GM21825 (cell line): Measurements from ENCODE around the gene MIPOL1.
"Not testable (repeated sequence)": the region's sequence is repeated elsewhere in the genome, so short reads cannot be mapped to it uniquely, and the experiment has no call there.

ENCODE experiments used
- ATAC-seq: cut with Tn5 transposase; IDR thresholded peaks from one replicate; pipeline ENCODE4 v1.9.1; 2021; ENCODE audit warnings: mild to moderate bottlenecking, moderate library complexity; ENCODE audit not compliant: unreplicated experiment

The MIPOL1 gene

GRCh38 chr14:37384870-37385596, 187.3 kb downstream of the MIPOL1 start:
- no peak for ATAC-seq

- not testable (repeated sequence) for ATAC-seq
These were observed 199.6 kb downstream of the MIPOL1 start for GRCh38 chr14:37397157-37397940.

DNA sequence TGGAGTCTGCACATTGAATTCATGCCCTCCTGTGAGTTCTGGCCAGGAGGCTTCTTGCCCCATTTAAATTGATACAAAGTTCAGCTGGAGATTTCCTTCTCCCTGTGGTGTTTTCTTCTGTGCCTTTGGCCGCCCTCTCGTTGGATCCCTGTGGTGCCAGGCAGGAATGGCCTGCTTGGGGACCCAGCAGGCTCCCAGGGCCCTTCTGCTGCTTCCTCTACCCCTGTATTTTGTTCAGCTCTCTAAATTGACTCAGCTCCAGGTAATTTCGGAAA, 200.1 kb downstream of the MIPOL1 start:
- no peak for ATAC-seq

GRCh38 chr14:37399517-37399916, 201.8 kb downstream of the MIPOL1 start:
- ATAC-seq = no peak

- no peak for ATAC-seq
These were observed 203.4 kb downstream of the MIPOL1 start for GRCh38 chr14:37401093-37401492.

DNA sequence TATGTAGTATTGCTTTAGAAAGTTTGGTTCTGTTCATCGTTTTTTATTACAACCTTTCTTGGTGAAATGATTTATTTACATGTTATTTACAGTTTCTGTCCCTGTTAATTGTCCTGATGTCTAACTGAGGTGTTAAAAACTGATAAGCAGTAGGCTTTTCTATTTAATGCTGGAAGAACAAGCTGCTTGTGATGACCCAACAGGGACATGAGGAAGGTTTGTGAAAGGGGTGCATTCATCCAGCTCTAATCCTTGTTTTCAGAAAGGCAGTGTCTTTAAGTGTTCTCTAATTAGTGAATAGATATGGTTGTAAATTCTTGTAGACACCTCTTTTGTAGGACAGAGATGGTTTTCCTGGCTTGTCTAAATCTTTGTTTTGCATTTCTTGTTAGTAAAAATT, 205.9 kb downstream of the MIPOL1 start:
- no peak for ATAC-seq

- no peak for ATAC-seq
These were observed 208.4 kb downstream of the MIPOL1 start for GRCh38 chr14:37406095-37406494.

DNA sequence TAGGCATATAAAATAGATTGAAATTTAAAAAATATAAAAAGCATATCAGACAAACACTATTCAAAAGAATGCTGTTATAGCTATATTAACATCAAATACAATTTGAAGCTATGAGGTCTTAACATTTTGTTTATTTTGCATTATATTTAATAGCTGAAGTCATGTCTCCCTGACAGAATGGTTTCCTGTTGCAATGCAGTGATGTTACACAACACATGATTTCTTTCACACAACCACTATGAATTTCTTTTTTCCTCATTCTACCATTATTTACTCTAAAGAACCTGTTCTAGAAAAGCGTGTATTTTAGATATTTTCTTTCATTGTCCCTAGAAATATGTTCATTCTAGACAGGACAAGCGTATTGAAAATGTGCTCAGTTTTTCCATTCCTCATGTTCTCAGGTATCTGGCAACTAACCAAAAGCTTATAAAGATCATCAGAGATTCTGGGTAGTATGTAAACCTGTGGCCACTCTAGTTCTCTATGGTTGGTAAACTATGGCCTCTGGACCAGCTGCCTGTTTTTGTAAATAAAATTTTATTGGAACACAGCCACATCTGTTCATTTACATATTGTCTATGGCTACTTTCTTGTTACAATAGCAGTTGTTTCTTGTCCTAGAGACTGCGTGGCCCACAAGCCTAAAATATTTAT, 213.5 kb downstream of the MIPOL1 start:
- ATAC-seq = no peak

GRCh38 chr14:37413050-37413449, 215.3 kb downstream of the MIPOL1 start:
- ATAC-seq = no peak

DNA sequence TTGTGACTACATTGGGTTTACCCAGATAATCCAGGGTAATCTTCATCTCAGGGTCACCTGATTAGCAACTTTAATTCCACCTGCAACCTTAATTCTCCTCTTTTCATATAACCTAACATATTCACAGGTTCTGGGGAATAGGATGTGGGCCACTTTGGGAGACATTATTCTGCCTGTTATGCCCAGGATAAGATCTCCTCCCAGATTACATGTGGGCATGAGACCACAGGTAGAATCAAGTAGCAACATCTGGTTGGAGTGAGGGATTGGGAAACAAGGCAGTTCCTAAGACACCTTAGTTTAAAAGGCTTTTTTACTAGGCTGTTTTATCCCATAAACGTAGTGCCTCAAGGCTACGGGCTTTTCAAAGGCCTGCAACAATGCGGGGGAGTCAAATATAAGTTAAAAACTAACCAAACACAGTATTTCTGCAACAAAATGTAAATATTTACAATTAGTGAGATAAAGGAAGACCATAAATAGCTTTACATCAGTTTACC, 215.8 kb downstream of the MIPOL1 start:
- ATAC-seq = no peak

DNA sequence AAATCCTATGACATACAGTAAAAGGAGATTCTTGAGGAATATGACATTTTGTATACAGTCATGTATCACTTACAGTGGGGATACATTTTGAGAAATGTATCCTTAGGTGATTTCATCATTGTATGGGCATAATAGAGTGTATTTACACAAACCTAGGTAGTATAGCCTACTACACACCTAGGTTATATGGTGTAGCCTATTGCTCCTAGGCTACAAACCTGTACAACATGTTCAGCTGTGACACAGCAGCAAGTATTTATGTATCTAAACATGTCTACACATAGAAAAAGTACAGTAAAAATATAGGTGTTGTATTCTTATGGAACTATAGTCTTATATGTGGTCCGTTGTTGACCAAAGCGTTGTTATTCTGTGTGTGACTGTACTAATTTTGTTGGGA, 218.5 kb downstream of the MIPOL1 start:
- ATAC-seq = no peak

DNA sequence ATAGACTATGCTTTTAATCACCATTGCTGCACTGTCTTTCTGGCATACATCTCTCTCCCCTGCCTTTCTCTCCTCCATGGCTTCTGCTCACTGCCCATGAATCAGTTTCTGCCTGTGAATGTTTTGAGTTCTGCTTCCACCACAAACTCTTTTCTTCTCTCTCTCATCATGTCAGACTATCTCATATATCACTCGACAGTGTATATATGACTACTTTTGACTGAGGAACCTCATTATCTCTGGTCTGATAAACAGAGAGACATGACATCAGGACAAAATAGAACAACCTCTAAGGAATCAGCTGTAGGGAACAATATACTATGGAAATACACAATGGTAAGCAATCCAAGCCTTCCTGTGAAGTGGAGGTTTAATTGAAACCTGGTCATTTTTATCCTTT, 219.4 kb downstream of the MIPOL1 start:
- no peak for ATAC-seq

DNA sequence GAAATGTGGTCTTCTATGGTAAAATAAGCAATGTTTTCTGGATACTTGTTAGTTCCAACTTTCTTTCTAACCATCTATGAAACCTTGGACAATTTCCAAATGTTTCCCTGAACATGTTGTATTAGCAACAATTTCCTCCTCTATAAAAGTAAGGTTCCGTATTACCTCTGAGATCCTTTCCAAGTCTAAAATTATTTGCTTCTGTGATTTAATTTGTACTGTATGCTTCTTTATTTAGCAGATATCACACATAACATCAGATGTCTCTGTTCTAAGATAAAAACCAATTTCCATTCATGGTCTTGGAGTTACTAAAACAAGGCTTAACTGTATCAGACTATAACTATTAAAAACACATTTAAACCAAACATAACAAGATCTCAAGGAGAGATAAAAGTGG, 220.1 kb downstream of the MIPOL1 start:
- ATAC-seq = no peak

GRCh38 chr14:37420622-37421021, 222.9 kb downstream of the MIPOL1 start:
- ATAC-seq = no peak

DNA sequence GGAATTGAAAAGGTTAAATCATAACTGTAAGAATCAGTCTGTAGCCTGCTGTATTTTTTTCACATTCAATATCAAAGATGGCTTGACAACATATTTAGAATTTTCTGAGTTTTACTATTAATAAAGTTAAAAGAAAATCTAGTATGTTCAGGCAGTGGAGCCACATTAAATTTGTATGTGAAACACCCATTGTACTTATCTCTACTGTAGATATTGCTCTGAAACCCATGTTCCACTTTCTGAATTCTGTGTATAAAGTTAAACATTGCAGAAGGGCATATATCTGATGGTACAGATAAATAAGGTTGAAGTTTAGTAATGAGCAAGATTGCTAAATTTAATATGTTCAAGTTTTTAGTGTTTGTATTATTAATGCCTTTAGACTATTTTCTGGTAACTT, 224.6 kb downstream of the MIPOL1 start:
- ATAC-seq = no peak

DNA sequence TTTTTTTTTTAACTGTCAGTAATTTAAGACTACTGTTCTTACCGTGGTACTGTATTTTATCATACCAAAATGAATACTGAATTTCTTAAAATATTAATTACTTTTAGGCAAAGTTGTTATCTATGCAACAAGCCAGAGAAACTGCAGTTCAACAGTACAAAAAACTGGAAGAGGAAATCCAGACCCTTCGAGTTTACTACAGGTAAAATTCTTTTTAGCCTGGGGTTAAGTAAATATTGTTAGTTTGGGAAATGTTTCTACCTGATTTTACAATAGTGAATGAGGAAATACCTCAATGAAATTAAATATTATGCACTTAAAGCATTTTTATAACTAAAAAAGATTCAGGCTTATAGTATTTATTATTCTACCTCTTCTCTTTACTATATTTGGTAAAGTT, 225.0 kb downstream of the MIPOL1 start:
- ATAC-seq = no peak

- ATAC-seq = no peak
These were observed 231.2 kb downstream of the MIPOL1 start for GRCh38 chr14:37428954-37429353.

DNA sequence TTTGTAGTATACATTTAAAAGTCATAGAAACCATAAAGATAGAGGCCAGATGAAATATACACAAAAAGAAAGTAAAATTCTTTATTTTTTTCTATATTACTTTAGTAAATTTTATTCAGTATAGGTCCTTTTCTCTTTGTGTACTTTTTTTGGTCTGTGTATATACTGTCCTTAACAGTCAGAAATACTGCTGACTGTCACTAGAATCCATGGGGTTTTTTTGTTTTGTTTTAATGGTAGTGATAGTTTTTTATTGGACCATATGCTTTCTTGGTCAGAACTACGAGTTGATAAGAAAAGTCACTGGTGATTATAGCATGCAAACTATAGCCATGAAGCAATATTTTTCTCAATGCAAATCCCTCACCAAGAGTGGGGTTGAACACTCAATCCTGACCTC, 231.9 kb downstream of the MIPOL1 start:
- no peak for ATAC-seq

DNA sequence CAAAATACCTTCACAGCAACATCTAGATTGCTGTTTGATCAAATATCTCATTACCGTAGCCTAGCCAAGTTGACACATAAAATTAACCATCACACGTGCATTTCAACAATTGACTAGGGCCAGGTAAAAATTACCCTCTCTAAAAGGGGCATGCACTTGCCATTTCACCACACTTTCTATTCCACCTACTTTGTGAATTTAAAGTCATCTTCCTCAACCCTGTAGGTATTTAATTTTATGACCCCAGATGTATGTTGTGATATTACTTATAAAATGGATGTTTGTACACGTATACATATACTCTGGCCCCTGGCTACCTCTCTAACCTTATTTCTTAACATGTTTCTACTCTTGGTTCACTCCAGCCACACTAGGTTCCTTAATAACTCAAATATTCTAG, 237.1 kb downstream of the MIPOL1 start:
- no peak for ATAC-seq

GRCh38 chr14:37436519-37436918, 238.8 kb downstream of the MIPOL1 start:
- no peak for ATAC-seq

GRCh38 chr14:37437490-37437889, 239.8 kb downstream of the MIPOL1 start:
- no peak for ATAC-seq

DNA sequence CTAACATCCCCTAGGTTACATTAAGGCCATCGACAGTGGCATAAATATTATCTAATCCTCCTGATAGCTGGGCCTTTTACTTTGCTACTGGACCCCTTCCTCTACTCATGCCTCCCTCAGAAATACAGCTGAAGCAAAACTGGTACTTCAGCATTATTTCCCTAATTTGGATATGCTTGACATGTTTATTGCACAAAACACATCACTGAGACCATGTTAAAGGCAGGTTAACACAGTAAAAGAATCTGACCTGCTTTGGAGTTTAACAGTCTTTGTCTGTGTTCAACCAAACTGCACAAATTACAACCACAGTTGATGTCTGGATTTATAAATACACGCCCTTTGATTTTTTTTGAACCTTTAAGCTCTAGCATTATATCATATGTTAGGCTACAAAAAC, 240.7 kb downstream of the MIPOL1 start:
- no peak for ATAC-seq
